Measurements from ENCODE around the gene RBMS1. TPM values are rescaled to one million over a fixed set of nuclear protein-coding genes. Genes with fewer than 3 reads are reported as not detected.

The RBMS1 gene
- total RNA-seq, 2 experiments from 2014 or later, result 35.8 to 38.6 TPM

GRCh38 chr2:160293391-160294091, 200.1 kb downstream of the RBMS1 start:
- CTCF ChIA-PET, result interaction anchor here (0.7 kb wide), 1 partner anchor 23 kb away, joined by 3 read pairs; no protein-coding TSS in a partner anchor
- no peak overlapping the region for H3K4me3 Mint-ChIP-seq
- ATAC-seq (no peak), DNase-seq (no peak)
- POLR2A ChIA-PET, result no interaction called here
- H3K4me1 Mint-ChIP-seq (ENCODE audit: low read depth), result peaks cover 56% of the 10 kb centered on the region
- no peaks in the 10 kb centered on the region for H3K27me3 Mint-ChIP-seq
- TF ChIP-seq CTCF (IDR thresholded peaks at IDR 0.05), result no peak
- H3K9me3 Mint-ChIP-seq, result no peaks in the 10 kb centered on the region
- peaks cover 46% of the 10 kb centered on the region for H3K36me3 Mint-ChIP-seq (ENCODE audit: low read depth)
- H3K27ac Mint-ChIP-seq, result no peak overlapping the region
- intact Hi-C loops (cut with micrococcal nuclease), result no loop called here

DNA sequence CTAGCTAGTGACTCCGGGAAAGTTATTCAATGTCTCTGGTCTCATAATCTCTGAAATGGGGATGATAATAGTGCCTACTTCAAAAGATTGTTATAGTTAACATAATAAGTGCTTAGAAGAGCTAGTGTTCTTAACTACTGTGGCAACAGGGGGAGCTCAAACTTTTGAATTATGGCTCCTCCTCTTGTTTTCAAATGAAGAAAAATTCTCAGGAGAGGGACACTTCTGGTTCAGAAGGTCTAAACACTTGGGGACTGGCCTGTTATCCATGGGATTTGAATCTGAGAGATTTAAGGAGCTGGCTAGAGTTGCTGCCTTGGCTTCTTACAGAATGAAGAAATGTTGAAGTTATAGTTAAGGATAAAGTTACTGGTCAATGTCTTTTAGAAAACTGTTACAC, 201.4 kb downstream of the RBMS1 start:
- Mint-ChIP-seq H3K4me3 (no peak overlapping the region), H3K9me3 (no peaks in the 10 kb centered on the region), H3K27ac (peak overlapping the region; percentile 34), H3K27me3 (no peaks in the 10 kb centered on the region), H3K4me1 (ENCODE audit: low read depth) (peaks cover 48% of the 10 kb centered on the region), H3K36me3 (ENCODE audit: low read depth) (peaks cover 34% of the 10 kb centered on the region)
- ATAC-seq (no peak), DNase-seq (no peak)
- ChIA-PET CTCF (interaction anchor here (0.8 to 1.5 kb wide), 5 partner anchors 14 to 771 kb away, joined by 3 to 5 read pairs (median 4); no protein-coding TSS in a partner anchor), POLR2A (no interaction called here)
- intact Hi-C loops (cut with micrococcal nuclease), result no loop called here
- TF ChIP-seq CTCF (IDR thresholded peaks at IDR 0.05), result no peak

DNA sequence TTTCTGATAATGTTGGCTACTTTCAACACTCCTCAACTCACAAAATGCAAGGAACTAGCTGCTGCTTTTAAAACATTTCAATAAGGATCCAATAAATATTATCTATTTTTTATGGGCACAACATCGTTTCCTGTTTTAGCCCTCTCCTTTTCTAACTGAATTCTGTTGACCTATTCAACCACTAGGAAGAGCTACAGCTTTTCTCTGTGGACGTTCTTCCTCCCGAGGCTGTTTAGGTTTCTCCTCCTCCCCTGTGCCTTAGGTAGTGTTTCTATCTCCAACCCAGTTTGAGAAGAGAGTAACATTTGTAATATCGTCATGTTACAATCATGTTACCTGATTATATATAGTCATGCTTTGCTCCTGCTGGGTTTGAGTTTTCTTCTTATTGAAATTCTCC, 202.2 kb downstream of the RBMS1 start:
- POLR2A ChIA-PET, result no interaction called here
- H3K27me3 Mint-ChIP-seq, result no peaks in the 10 kb centered on the region
- CTCF ChIA-PET, result interaction anchor here (0.8 to 1.5 kb wide), 7 partner anchors 9 to 772 kb away, joined by 3 to 9 read pairs (median 4); no protein-coding TSS in a partner anchor
- intact Hi-C loops (cut with micrococcal nuclease), result no loop called here
- DNase-seq (no peak), ATAC-seq (no peak)
- no peak overlapping the region for H3K27ac Mint-ChIP-seq
- H3K4me3 Mint-ChIP-seq, result no peak overlapping the region
- H3K36me3 Mint-ChIP-seq (ENCODE audit: low read depth), result peaks cover 28% of the 10 kb centered on the region
- no peak for TF ChIP-seq CTCF (IDR thresholded peaks at IDR 0.05)
- H3K4me1 Mint-ChIP-seq (ENCODE audit: low read depth), result peaks cover 39% of the 10 kb centered on the region
- no peaks in the 10 kb centered on the region for H3K9me3 Mint-ChIP-seq

GRCh38 chr2:160290598-160290997, 203.0 kb downstream of the RBMS1 start:
- ChIA-PET POLR2A (no interaction called here), CTCF (interaction anchor here (1.2 to 1.7 kb wide), 5 partner anchors 8 to 773 kb away, joined by 3 to 9 read pairs (median 5); no protein-coding TSS in a partner anchor)
- peaks cover 32% of the 10 kb centered on the region for H3K4me1 Mint-ChIP-seq (ENCODE audit: low read depth)

More at GRCh38 chr2:160290598-160290997, 203.0 kb downstream of the RBMS1 start:
- H3K4me3 Mint-ChIP-seq, result no peak overlapping the region
- ATAC-seq (no peak), DNase-seq (no peak)
- intact Hi-C loops (cut with micrococcal nuclease), result no loop called here
- no peak overlapping the region for H3K27ac Mint-ChIP-seq
- H3K27me3 Mint-ChIP-seq, result no peaks in the 10 kb centered on the region
- H3K9me3 Mint-ChIP-seq, result no peaks in the 10 kb centered on the region
- no peak for TF ChIP-seq CTCF (IDR thresholded peaks at IDR 0.05)
- H3K36me3 Mint-ChIP-seq (ENCODE audit: low read depth), result peaks cover 25% of the 10 kb centered on the region

Data from activated CD8-positive, alpha-beta T cell treated with anti-CD3 and anti-CD28 coated beads for 36 hours (primary cell).